ENCODE data around the gene PSRC1. TPM values are rescaled to one million over a fixed set of nuclear protein-coding genes. Genes with fewer than 3 reads are reported as not detected.

The PSRC1 gene
- total and polyA plus RNA-seq, 2 experiments from 2014 or later: 55.0 to 61.1 TPM

DNA sequence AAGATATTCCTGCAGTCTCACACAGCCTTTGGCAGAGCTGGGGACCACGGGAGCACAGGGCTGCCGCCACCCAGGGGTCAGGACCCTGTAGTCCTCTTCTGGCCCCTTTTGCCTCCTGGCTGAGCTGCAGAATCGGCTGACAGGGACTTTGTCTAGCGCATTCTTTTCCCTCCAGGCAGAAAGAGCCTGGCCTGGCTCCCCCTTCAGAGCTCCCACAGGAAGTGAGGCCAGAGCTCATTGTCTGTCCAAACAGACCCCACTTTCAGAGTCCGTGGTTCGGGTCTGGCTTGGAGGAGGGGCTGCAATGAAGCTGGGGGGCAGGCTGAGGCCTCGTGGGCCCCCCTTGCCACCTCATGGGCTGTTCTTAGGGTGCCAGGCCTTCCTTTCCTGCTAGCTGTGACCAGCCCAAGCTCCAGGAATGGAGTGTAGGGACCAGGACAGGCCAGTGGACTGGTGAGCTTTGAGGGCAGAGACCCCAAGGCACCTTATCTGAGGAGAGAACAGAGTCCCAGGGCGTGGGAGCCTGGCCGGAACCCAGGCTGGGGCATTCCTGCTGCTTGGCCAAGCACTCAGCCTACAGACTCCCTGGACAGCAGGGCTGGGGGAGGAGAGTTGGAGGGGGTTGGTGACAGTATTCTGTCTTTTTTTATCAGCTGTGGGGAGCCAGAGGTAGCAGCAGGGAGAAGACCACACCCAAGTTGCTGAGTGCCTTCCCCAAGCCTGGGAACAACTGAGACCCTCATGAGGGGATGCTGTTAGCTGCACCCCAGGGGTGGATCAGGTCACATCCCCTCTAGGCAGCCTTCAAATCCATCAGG, 28.9 kb downstream of the PSRC1 start:
- H3K27ac Mint-ChIP-seq: peak overlapping the region; percentile 82; the same call in 1 of the 2 replicates
- H3K9me3 Mint-ChIP-seq: peaks cover 17% of the 10 kb centered on the region; the same call in 2 of the 3 replicates
- peaks cover 24% of the 10 kb centered on the region for H3K27me3 Mint-ChIP-seq (ENCODE audit: insufficient read depth, low read depth, poor library complexity)
- peaks cover 28% of the 10 kb centered on the region for H3K4me1 Mint-ChIP-seq
- Histone ChIP-seq H3K27ac (ENCODE audit: low read depth) (0 out of 2 replicates have a peak overlapping the region, but pooled peaks have one; percentile 14), H3K4me3 (peak overlapping the region; percentile 26; the same call in 1 of the 2 replicates), H2AFZ (no peak overlapping the region; the same call in 1 of the 2 replicates), H3K79me2 (replicated peaks; ENCODE audit: insufficient read depth) (peaks cover 19% of the 10 kb centered on the region; the same call in 1 of the 2 replicates), H3K9me2 (ENCODE audit: insufficient read depth) (no peaks in the 10 kb centered on the region), H3F3A (replicated peaks; ENCODE audit: low read depth) (no peaks in the 10 kb centered on the region), H3K4me2 (peak overlapping the region; percentile 64), H3K36me3 (ENCODE audit: insufficient read depth) (no peaks in the 10 kb centered on the region), H4K20me1 (replicated peaks; ENCODE audit: insufficient read depth) (no peaks in the 10 kb centered on the region; the same call in 1 of the 2 replicates), H3K4me1 (ENCODE audit: insufficient read depth) (peaks cover 30% of the 10 kb centered on the region), H3K27me3 (ENCODE audit: insufficient read depth) (peaks cover 7% of the 10 kb centered on the region)
- TF ChIP-seq JUNB (IDR thresholded peaks at IDR 0.05; ENCODE audit: unreplicated experiment) (no peak), ZNF331 (CRISPR knock-in tag; IDR thresholded peaks at IDR 0.05; ENCODE audit: low read depth) (no peak), CTCF (conservative IDR thresholded peaks at IDR 0.05; ENCODE audit: low read depth in 2 of 2) (no peak; a peak in 1 of 4 replicates), NANOG (IDR thresholded peaks at IDR 0.05; ENCODE audit: borderline replicate concordance) (no peak), STAT1 (IDR thresholded peaks at IDR 0.05; ENCODE audit: unreplicated experiment) (no peak), ZNF114 (CRISPR knock-in tag; IDR thresholded peaks at IDR 0.05) (no peak), POLR2AphosphoS5 (IDR thresholded peaks at IDR 0.05; ENCODE audit: low read depth) (no peak), EZH2 (IDR thresholded peaks at IDR 0.05; ENCODE audit: low read depth, unreplicated experiment) (no peak), EZH2phosphoT487 (IDR thresholded peaks at IDR 0.05; ENCODE audit: unreplicated experiment) (no peak), CREB1 (CRISPR knock-in tag; IDR thresholded peaks at IDR 0.05; ENCODE audit: low read depth) (no peak)
- TF ChIP-seq, protein P1, sequence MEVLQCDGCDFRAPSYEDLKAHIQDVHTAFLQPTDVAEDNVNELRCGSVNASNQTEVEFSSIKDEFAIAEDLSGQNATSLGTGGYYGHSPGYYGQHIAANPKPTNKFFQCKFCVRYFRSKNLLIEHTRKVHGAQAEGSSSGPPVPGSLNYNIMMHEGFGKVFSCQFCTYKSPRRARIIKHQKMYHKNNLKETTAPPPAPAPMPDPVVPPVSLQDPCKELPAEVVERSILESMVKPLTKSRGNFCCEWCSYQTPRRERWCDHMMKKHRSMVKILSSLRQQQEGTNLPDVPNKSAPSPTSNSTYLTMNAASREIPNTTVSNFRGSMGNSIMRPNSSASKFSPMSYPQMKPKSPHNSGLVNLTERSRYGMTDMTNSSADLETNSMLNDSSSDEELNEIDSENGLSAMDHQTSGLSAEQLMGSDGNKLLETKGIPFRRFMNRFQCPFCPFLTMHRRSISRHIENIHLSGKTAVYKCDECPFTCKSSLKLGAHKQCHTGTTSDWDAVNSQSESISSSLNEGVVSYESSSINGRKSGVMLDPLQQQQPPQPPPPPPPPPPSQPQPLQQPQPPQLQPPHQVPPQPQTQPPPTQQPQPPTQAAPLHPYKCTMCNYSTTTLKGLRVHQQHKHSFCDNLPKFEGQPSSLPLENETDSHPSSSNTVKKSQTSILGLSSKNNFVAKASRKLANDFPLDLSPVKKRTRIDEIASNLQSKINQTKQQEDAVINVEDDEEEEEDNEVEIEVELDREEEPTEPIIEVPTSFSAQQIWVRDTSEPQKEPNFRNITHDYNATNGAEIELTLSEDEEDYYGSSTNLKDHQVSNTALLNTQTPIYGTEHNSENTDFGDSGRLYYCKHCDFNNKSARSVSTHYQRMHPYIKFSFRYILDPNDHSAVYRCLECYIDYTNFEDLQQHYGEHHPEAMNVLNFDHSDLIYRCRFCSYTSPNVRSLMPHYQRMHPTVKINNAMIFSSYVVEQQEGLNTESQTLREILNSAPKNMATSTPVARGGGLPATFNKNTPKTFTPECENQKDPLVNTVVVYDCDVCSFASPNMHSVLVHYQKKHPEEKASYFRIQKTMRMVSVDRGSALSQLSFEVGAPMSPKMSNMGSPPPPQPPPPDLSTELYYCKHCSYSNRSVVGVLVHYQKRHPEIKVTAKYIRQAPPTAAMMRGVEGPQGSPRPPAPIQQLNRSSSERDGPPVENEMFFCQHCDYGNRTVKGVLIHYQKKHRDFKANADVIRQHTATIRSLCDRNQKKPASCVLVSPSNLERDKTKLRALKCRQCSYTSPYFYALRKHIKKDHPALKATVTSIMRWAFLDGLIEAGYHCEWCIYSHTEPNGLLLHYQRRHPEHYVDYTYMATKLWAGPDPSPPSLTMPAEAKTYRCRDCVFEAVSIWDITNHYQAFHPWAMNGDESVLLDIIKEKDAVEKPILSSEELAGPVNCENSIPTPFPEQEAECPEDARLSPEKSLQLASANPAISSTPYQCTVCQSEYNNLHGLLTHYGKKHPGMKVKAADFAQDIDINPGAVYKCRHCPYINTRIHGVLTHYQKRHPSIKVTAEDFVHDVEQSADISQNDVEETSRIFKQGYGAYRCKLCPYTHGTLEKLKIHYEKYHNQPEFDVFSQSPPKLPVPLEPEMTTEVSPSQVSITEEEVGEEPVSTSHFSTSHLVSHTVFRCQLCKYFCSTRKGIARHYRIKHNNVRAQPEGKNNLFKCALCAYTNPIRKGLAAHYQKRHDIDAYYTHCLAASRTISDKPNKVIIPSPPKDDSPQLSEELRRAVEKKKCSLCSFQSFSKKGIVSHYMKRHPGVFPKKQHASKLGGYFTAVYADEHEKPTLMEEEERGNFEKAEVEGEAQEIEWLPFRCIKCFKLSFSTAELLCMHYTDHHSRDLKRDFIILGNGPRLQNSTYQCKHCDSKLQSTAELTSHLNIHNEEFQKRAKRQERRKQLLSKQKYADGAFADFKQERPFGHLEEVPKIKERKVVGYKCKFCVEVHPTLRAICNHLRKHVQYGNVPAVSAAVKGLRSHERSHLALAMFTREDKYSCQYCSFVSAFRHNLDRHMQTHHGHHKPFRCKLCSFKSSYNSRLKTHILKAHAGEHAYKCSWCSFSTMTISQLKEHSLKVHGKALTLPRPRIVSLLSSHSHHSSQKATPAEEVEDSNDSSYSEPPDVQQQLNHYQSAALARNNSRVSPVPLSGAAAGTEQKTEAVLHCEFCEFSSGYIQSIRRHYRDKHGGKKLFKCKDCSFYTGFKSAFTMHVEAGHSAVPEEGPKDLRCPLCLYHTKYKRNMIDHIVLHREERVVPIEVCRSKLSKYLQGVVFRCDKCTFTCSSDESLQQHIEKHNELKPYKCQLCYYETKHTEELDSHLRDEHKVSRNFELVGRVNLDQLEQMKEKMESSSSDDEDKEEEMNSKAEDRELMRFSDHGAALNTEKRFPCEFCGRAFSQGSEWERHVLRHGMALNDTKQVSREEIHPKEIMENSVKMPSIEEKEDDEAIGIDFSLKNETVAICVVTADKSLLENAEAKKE (CRISPR knock-in tag; IDR thresholded peaks at IDR 0.05): no peak
- TF ChIP-seq, protein P2, sequence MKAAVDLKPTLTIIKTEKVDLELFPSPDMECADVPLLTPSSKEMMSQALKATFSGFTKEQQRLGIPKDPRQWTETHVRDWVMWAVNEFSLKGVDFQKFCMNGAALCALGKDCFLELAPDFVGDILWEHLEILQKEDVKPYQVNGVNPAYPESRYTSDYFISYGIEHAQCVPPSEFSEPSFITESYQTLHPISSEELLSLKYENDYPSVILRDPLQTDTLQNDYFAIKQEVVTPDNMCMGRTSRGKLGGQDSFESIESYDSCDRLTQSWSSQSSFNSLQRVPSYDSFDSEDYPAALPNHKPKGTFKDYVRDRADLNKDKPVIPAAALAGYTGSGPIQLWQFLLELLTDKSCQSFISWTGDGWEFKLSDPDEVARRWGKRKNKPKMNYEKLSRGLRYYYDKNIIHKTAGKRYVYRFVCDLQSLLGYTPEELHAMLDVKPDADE (IDR thresholded peaks at IDR 0.05): no peak
- TF ChIP-seq, protein P3, sequence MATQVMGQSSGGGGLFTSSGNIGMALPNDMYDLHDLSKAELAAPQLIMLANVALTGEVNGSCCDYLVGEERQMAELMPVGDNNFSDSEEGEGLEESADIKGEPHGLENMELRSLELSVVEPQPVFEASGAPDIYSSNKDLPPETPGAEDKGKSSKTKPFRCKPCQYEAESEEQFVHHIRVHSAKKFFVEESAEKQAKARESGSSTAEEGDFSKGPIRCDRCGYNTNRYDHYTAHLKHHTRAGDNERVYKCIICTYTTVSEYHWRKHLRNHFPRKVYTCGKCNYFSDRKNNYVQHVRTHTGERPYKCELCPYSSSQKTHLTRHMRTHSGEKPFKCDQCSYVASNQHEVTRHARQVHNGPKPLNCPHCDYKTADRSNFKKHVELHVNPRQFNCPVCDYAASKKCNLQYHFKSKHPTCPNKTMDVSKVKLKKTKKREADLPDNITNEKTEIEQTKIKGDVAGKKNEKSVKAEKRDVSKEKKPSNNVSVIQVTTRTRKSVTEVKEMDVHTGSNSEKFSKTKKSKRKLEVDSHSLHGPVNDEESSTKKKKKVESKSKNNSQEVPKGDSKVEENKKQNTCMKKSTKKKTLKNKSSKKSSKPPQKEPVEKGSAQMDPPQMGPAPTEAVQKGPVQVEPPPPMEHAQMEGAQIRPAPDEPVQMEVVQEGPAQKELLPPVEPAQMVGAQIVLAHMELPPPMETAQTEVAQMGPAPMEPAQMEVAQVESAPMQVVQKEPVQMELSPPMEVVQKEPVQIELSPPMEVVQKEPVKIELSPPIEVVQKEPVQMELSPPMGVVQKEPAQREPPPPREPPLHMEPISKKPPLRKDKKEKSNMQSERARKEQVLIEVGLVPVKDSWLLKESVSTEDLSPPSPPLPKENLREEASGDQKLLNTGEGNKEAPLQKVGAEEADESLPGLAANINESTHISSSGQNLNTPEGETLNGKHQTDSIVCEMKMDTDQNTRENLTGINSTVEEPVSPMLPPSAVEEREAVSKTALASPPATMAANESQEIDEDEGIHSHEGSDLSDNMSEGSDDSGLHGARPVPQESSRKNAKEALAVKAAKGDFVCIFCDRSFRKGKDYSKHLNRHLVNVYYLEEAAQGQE (IDR thresholded peaks at IDR 0.05; ENCODE audit: unreplicated experiment): no peak
- peak; percentile 4; the same call in 2 of the 3 replicates for ATAC-seq
- H3K4me3 Mint-ChIP-seq: peak overlapping the region; percentile 27; the same call in 1 of the 3 replicates
- DNase-seq (ENCODE audit: low spot score): peak; percentile 62
- H3K36me3 Mint-ChIP-seq (ENCODE audit: low read depth): peaks cover 28% of the 10 kb centered on the region

Measured in GM23338 (cell line).